Colonic mucosa (tissue), 4 donors: ENCODE data around the gene CPSF3. TPM values are rescaled to one million over a fixed set of nuclear protein-coding genes. Genes with fewer than 3 reads are reported as not detected.

ENCODE experiments used
- DNase-seq: peaks from one replicate; pipeline ENCODE4 v3.0.0-alpha.2; 2020
- H3K27ac ChIP-seq: fragments of 200-600 bp; one replicate; pipeline ENCODE4 v1.8.0; 2021
- H3K27me3 ChIP-seq: fragments of 200-600 bp; one replicate; pipeline ENCODE4 v1.8.0; 2021
- H3K36me3 ChIP-seq: fragments of 200-600 bp; one replicate; pipeline ENCODE4 v1.8.0; 2021
- H3K4me1 ChIP-seq: fragments of 200-600 bp; one replicate; pipeline ENCODE4 v1.8.0; 2021; ENCODE audit warnings: mild to moderate bottlenecking
- H3K4me3 ChIP-seq: fragments of 200-600 bp; one replicate; pipeline ENCODE4 v1.8.0; 2021
- H3K9ac ChIP-seq, 2 donors: one replicate each; pipeline ENCODE4 v1.7.0; 2013; ENCODE audit warnings: control low read depth in 2 of 2, low read depth in 2 of 2, low read length in 2 of 2
- H3K9me3 ChIP-seq: fragments of 200-600 bp; one replicate; pipeline ENCODE4 v1.8.0; 2021
- CTCF ChIP-seq: fragments of 200-600 bp; IDR thresholded peaks from one replicate; pipeline ENCODE4 v1.8.0; 2022; ENCODE audit warnings: antibody characterized with exemption, mild to moderate bottlenecking
- intact Hi-C: fragments of 100-400 bp; cut with DNase I; formaldehyde crosslinking; loops from one replicate; pipeline ENCODE4 v1.14.1; 2022
- total RNA-seq, 2 donors: library from RNA; stranded (reverse); fragmentation: NEBNext Ultra II Directional in 1 of 2; extraction: Animal tissue kit (Norgen Biotek cat#: 25700) in 1 of 2; gene quantifications; one replicate each; pipeline ENCODE4 v1.2.1, GENCODE V29; 2021
- donor health status: healthy.
- donor health status: DM: no; HTN: no; CAD: no.
- donor health status: DM: no; HTN: no; CAD: no.

Gene CPSF3
- total RNA-seq, 2 donors from 2014 or later = 24.6 to 37.0 TPM

GRCh38 chr2:9480157-9480556 lies 56.7 kb downstream of the CPSF3 start:
- H3K27ac ChIP-seq = no peak overlapping the region
- no peak for DNase-seq
- no peaks in the 10 kb centered on the region for H3K9me3 ChIP-seq
- no peaks in the 10 kb centered on the region for H3K36me3 ChIP-seq
- intact Hi-C loops = no loop called here
- TF ChIP-seq CTCF = no peak
- H3K9ac ChIP-seq = no peak overlapping the region
- H3K27me3 ChIP-seq = no peaks in the 10 kb centered on the region
- H3K4me1 ChIP-seq = peaks cover 8% of the 10 kb centered on the region
- H3K4me3 ChIP-seq = no peak overlapping the region

GRCh38 chr2:9483107-9483506 lies 59.7 kb downstream of the CPSF3 start:
- Histone ChIP-seq H3K27ac (no peak overlapping the region), H3K9ac (no peak overlapping the region), H3K4me3 (no peak overlapping the region), H3K9me3 (no peaks in the 10 kb centered on the region), H3K27me3 (no peaks in the 10 kb centered on the region), H3K4me1 (no peaks in the 10 kb centered on the region), H3K36me3 (peaks cover 7% of the 10 kb centered on the region)
- intact Hi-C loops = no loop called here
- TF ChIP-seq CTCF = no peak
- no peak for DNase-seq

GRCh38 chr2:9484533-9484932 lies 61.1 kb downstream of the CPSF3 start:
- no peaks in the 10 kb centered on the region for H3K27me3 ChIP-seq
- intact Hi-C loops = no loop called here
- H3K4me3 ChIP-seq = no peak overlapping the region
- H3K27ac ChIP-seq = no peak overlapping the region
- no peak for DNase-seq
- peaks cover 7% of the 10 kb centered on the region for H3K36me3 ChIP-seq
- TF ChIP-seq CTCF = no peak
- H3K4me1 ChIP-seq = no peaks in the 10 kb centered on the region
- no peaks in the 10 kb centered on the region for H3K9me3 ChIP-seq
- H3K9ac ChIP-seq = no peak overlapping the region

GRCh38 chr2:9488583-9489547 lies 65.4 kb downstream of the CPSF3 start:
- no peak for TF ChIP-seq CTCF
- Histone ChIP-seq H3K4me1 (no peaks in the 10 kb centered on the region), H3K9me3 (no peaks in the 10 kb centered on the region), H3K4me3 (no peak overlapping the region), H3K27me3 (no peaks in the 10 kb centered on the region), H3K36me3 (peaks cover 22% of the 10 kb centered on the region), H3K9ac (no peak overlapping the region), H3K27ac (no peak overlapping the region)
- no peak for DNase-seq
- intact Hi-C loops = no loop called here

GRCh38 chr2:9490789-9491188 lies 67.3 kb downstream of the CPSF3 start:
- no peak for DNase-seq
- H3K9me3 ChIP-seq = no peaks in the 10 kb centered on the region
- H3K4me1 ChIP-seq = no peaks in the 10 kb centered on the region
- H3K27ac ChIP-seq = no peak overlapping the region
- no peaks in the 10 kb centered on the region for H3K27me3 ChIP-seq
- intact Hi-C loops = no loop called here
- TF ChIP-seq CTCF = no peak
- H3K9ac ChIP-seq = no peak overlapping the region
- H3K4me3 ChIP-seq = no peak overlapping the region
- H3K36me3 ChIP-seq = peaks cover 19% of the 10 kb centered on the region
